ENCODE measurements around the gene OCIAD2. TPM values are rescaled to one million over a fixed set of nuclear protein-coding genes. Genes with fewer than 3 reads are reported as not detected.

Gene OCIAD2
- polyA plus RNA-seq, 1 donor: 125 TPM

Other genes starting within 250 kb of the OCIAD2 start
- 45.7 TPM for gene FRYL, start 126.5 kb downstream of the OCIAD2 start, polyA plus RNA-seq
- 209 TPM for gene OCIAD1, start 75.7 kb downstream of the OCIAD2 start, polyA plus RNA-seq
- gene CWH43, start 79.5 kb upstream of the OCIAD2 start, polyA plus RNA-seq: not detected

Data from large intestine (tissue), 1 donor.